ENCODE measurements around the gene NR1H4.
"Not testable (repeated sequence)": the region's sequence is repeated elsewhere in the genome, so short reads cannot be mapped to it uniquely, and the experiment has no call there.

NR1H4 gene

DNA sequence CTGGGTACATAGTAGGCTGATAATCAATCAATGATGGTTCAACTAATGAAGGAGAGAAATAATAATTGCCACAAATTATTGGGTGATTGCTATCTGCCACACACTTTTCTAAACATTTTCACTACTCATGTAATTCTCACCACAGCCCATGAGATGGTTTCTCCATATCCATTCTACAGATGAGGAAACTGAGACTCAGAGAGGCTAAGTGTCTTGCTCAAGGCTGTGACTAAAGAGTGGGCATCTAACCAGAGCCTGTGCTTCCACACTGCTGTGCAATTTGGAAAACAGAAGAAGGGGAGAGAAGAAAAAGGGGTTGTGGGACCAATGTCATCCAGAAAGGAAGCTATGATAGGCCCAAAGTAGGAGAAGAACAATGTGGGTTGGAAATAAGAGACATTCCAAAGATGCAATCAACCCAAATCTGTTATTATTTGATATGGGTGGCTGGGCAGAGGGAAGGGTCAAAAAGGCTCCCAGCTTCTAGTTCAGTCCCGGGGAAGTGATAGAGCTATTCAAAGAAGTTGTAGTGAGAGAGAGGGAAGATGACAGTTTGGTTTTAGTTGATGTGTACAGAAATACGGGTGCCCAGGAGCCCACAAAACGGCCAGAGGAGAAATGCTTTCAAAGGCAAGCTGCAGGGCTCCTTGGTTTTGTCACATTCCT lies 483 bp upstream of the NR1H4 start:
- DNase-seq = no peak

DNA sequence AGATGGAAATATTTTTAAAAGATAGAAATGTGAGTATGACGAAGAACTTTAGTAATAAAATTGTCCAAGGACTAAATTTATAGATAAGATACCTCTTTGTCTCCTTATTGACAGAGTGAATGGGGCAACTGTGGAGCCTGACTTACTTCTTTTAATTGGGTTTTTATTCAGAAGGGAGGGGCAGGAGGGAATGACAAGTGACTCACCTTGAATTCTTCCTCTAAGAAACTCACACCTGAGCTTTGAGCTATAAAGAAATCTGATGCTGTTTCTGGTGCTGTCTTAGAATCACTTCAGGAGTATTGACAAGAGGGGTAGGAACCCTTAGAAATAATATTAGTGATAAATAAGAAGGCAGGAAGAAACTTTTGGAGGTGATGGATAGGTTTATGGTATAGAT lies 951 bp downstream of the NR1H4 start:
- no peak for DNase-seq

DNA sequence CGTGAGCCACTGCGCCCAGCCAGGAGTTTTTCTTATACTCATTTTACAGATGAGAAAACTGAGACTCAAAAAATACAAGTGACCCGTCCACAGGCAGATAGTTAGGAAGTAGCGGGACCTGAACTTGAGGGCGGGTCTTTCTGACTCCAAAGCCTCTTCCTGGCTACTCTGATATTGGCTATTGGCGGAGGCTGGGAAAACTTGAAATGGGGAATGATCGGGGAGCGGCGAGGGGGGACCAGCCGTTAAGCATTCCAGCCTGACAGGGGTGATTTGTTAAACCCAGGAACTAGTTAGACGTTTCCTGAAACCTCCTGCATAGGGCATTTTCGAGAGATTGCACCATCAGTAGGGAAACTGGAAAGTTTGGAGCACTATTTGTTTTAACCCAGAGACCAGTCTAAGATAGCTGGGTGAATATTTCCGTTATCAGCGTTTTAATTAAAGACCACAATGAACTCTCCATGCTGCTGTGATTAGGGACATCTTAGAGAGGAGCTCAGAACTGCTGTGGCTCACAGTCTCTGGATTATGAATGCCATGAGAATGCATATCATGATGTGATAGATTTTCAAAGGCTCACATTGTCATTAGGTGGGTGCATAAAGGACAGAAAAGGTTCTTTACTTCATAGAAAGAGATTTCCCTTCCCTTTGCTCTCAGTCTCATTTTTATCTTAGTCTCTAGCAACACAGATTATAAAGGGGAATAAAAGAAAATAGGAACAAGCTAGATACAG lies 2.5 kb downstream of the NR1H4 start:
- DNase-seq = no peak

DNA sequence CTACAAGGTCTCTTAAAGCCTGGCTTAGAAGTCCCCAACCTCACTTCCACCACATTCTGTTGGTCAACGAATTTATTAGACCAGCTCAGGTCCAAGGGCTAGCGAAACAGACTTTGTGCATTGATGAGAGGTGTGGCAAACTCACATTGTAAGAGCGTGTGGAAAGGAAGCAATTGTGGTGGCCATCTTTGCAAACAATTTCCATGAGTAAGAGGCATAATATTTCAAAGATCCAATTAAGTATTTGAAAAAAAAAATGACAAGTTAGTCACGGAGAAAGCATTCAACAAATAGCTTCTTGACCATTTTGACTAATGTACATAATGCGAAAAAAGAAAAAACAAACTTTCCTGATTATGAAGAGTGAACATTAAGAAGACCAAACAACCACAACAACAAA lies 7.4 kb downstream of the NR1H4 start:
- DNase-seq = no peak

DNA sequence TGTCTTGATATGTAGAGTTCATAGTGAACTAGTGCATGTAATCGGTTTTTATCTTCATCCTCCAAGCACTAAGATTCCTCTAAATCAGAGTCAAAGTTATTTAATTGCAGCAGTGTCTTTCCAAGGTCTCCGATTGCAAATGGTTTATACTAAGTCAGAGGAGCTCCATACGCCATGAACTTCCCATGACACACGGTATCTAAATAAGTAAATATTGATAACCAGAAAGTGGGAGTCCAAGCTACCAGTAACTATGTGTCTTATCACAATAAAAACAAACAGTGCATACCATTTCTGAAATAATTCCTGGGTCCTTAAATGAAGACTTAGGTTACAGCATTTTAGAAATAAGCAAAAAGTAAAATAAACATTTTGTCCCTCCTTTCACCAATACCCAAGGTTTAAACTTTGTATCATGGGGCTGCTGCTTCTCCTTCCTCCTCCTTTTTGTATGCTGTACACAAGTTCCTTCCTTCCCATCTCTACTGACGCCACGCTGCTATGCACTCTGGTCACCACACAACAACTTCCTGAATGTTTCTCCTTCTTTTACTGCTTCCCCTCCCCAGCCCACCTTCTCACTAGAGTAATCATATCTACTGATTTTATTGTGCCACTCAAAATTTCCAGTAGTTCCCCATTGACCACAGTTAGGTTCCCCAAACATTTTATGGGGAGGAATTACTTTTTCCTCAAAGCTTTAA lies 10.7 kb downstream of the NR1H4 start:
- no peak for DNase-seq

DNA sequence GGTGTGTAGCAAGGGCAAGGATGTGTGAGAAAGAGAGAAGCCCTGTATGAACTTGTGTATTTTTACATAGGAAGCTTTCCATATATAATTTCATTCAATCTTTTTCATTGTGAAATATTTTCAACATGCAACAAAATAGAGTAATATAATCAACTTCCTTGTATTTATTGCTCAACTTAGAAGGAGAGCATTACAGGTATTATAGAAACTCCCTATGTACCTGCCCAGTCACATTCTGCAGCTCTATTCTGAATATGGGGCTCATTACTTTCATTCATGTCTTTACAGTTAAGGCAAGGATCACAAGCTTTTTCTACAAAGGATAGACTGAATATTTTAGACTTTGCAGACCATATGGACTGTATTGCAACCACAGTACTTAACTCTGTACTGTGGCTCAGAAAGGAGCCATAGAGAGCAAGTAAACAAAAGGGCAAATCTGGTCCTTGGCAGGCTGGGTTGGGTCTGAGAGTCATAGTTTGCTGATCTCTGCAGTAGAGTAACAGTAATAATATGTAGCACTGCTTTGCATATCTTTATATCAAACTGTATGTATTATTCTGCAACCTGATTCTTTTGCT lies 11.3 kb downstream of the NR1H4 start:
- no peak for DNase-seq

DNA sequence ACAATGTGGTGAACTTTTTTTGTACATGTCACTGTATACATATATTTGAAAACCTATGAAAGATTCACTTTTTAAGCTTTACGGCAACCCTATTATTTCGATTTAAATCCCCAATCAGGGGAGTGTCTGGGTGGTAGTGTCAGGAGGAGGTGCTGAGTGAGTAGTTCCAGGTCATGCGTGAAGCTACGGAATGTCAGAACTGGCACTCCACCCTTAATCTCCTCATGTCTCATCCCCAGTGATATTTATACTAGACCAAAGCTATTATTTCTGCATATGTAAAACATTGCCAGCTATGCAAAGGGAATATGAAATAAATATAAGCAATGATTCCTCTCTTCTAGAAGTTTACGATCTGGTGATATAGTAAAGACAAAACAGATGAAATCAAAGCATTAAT lies 12.3 kb downstream of the NR1H4 start:
- no peak for DNase-seq

DNA sequence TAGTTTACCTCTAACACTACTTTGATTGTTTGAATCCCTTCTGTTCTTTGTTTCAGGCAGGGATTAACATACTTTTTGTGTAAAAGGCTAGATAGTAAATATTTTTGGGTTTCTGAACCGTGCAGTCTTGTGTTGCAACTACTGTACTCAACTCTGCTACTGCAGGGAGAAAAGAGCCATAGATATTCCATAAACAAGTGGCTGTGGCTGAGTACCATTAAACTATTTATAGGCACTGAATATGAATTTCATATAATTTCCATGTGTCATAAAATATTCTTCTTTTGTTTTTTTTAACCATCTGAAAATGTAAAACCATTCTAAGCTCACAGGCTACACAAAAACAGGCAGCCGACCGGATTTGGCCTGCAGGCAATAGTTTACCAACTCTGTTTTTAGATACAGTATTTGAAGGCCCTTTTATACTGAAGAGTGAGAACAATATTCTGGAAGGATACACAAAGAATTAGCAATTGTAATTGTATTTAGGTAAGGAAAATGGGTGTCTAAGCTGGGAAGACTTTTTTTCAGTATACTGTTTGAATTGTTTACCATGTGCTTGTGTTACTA lies 15.7 kb downstream of the NR1H4 start:
- no peak for DNase-seq

DNA sequence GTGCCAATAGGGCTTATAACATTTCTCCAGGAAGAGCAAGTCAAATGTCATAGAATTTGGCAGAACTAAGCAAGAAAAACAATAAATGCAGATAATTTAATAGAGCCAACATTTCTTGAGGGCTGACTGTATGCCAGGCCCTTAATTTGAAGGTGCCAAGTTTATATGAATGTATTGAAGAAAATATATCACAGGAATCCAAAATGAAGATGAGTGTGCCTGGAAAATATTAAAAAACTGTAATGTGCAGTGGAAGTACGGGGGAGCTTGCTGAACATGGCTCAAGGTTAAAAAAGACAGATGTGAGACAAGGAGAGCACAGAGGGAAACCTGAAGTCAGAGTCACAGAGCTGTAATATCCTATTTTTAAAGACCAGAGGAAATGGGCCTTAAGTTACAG lies 16.4 kb downstream of the NR1H4 start:
- no peak for DNase-seq

DNA sequence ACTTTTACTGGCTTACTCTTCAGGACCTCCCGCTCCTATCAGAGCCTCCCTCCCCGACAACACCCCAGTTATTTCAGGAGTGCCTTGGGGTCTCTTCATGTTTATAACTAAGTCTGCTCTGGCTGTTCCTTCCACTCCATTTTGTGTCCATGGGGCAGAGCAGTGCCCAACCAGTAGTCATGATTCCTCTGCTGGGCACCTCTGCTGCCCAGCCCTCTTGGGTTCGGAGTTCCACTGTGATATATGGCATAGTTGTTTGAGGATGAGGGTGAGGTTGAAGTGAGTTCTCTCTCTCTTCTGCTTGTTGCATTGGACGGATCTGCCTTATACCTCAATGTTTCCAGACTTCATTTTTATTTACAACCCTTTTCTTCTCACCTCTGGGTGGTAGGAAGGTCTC lies 17.4 kb downstream of the NR1H4 start:
- no peak for DNase-seq

DNA sequence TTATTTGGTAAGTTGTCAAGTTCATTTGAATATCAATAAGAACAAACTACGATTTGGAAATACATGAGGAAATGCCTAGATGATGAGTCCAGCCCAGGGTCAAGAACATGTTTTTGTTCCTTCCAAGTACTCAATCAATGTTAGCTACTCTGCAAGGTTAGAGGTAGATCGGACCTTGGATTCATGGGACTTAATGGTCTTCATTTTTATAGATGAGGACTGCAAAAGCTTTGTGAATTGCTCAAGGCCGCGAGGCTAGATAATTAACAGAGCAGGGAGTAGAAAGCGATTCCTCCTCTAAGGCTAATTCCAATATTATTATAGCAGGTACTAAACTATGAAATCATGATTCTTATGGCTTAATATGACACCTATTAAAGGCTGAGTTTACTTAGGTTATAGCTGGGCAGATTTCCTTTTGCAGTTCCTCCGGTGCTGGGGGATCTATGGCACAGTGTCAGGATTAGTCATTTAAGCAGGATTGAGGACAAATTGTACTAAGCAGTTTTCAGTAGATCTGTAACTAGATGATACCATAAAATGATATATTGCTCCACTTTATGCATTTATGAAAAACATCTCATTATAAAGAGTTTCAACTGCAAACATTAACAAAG lies 19.8 kb downstream of the NR1H4 start:
- no peak for DNase-seq

DNA sequence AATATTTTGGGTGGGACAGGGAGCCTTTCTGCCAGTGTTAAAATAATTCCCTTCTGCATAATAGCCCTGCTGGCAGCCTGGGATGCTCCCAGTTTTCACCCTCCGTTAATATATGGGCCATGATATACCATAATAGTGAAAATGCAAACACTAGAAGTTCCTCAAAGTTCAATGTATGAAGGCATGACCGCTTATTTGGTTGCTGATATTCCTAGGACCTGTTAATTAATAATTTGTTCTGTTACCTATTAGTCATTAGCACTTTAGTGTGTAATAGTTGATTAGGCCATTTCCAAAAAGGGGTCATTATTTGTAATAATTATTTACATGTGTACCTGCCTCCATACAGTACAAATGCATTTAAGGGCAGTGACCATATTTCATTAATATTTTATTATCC lies 20.4 kb downstream of the NR1H4 start:
- no peak for DNase-seq

DNA sequence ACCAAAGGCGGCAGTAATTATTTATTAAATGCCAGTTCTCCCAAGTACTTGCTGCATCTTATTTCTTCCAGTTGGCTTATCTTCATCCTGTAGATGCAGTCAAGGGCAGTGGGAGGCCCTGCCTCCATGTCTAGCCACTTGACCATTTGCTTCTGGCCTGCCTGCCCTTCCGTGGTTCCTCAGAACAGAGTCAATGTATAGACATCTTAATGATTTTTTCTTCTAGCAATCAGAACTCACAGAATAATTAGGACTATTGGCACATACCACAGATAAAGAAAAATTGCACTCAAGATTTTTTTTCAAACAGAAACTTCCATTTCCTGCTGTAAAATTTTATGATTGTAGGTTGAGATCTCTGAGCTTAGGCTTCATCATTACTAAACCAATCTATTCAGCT lies 20.9 kb downstream of the NR1H4 start:
- no peak for DNase-seq

DNA sequence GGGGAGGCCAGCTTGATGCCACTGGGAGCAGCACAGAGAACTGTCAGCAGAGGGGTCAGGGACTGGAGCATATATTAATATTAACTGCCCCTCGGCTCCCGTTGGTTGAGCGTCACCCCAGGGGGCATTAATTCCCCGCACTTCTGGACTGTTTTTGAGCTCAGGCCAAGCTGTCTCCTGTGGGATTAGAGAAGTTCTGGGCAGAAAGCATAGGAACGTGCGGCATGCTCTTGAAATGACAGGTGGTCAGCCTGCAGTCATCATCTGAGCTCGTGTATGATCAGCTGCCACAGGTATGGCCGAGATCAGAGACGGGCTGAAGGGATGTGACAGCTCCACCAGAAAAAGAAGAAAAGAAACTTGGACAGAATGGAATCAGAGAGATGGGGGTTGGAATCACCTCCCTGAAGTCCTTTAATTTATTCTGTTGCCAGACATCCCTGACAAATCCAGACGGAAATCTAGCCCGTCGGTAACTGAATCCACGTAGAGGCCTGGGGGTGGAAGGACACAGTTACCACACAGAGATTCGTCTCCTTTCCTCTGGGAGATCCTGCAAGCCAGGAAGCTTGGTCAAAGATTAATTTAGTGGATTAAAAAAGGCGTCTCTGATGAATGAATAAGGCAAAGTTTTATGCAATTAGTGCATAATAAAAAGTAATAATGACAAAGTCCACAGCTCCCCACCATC lies 23.6 kb downstream of the NR1H4 start:
- no peak for DNase-seq

DNA sequence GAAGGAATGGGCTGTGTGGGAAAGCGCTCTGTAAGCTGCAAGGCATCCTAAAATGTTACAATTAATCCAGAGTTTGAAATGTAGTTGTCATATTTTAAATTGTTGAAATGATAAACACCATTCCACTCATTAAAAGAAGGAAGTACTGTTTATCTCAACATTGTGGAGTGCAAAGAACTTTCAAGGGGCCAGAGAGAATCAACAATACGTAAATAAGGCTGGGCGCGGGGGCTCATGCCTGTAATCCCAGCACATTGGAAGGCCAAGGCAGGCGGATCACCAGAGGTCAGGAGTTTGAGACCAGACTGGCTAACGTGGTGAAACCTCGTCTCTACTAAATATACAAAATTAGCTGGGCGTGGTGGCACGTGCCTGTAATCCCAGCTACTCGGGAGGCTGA lies 24.5 kb downstream of the NR1H4 start:
- no peak for DNase-seq

DNA sequence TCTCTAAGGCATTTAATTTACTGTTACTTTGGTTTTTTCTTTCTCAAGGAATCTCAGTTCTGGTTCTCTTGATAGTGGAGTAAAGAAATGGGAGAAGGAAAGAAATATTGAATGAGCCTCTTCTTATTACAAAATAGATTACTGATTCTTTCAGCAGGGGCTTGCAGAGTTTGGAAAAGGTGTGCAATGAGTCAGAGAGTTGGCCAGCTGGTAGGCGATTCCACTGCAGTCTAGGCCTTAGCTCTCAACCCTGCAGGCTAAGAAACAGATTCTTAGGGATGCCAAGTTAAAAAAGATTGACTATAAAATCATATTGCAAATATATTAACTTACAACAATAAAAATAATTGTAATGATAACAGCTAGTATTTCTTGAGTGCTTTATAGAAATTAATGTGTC lies 25.8 kb downstream of the NR1H4 start:
- no peak for DNase-seq

DNA sequence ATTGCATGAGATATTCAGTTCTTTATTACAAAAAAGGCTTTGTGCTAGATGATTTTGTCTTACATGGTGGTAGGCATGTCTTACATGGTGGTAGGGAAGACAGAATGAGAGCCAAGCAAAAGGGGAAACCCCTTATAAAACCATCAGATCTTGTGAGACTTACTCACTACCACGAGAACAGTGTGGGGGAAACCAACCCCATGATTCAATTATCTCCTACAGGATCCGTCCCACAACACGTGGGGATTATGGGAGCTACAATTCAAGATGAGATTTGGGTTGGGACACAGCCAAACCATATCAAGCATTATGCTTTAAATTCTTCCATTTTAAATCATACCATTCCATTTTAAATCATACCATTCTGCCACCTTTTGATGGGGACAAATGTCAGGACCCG lies 29.1 kb downstream of the NR1H4 start:
- DNase-seq = not testable (repeated sequence)

DNA sequence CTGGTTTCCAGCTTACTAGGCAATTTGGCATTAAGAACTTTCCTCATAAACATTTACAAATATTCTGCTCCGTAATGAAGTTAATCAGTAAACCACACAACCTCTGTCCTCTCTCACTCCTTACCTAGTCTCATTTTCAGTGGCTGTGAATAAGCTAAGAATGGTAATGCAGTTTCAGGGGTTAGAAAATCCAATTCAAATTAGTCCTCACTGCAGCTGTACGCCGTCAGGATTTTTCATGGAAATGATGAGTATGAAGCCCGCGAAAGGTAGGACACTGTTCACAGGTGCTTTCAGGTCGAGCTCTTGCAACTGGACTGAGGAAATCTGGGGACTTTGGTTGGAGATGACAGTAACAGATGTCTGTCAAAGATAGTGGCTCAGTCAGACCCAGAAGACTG lies 29.6 kb downstream of the NR1H4 start:
- DNase-seq = no peak

DNA sequence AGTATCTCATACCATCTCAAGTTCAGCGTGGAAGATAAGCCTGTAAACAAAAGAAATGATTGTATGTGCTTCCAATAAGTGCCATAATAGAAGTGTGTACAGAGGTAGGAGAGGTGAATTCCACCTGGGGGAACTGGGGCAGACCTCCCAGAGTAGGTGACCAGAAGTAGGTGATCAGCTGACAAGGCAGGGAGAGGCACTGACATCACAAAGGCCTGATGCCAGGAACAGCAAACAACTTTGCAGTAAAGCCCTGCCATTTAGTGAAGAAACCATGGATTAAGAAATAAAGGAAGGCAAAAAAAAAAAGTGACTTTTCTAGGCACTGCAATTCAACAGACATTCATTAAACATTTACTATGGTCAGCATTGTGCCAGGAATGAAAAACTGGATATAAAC lies 31.1 kb downstream of the NR1H4 start:
- no peak for DNase-seq

DNA sequence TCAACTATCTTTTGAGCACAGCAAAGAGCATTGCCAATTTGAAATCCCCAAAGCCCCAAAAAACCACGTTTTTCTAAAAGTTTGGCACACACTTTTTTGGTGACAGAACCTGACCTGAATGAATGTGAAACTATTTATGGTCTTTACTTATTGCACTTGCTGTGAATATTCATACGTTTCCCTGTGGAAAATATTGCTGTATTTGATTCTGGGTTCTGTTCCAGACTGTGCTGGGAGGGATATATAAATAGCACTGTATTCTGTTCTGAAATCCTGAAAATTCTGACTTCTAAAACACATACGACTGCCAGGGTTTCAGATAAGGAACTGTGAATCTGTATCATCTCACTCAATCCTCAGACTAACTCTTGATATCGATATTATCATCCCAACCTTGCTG lies 35.1 kb downstream of the NR1H4 start:
- no peak for DNase-seq

DNA sequence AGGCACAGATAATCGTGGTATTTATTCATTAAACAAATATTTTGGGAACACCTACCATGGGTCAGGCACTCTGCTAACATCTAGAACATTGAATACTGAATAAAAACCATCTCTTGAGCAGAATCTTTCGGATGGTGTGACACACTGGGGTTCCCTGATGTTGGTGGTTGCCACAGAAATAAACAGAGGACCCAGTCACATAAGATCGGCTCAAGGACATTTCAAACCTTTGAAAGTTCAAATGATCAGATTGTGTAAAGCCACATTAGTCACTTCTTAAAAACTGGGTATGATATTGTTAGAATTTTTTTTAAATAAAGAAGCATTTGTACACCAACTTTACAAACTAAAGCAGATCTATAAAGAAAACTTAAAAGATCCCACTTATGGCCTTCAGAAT lies 39.0 kb downstream of the NR1H4 start:
- no peak for DNase-seq

DNA sequence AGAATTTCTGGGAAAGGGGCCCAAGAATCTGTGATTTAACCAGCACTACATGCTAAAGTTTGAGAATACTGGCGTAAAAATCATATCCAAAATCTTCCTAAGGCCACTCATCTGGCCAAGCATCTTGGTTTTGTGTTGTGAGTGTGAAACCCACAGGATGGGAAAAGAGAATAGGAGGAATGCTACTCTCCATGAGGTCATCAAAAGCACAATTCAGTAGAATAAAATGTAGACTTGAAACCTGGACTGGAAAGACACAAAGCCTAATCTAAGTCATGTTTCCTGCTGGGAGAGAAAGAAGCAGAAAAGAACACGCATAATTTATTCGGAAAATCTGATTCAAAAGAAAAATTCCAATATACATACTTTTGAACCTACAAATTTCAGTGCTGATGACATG lies 42.3 kb downstream of the NR1H4 start:
- DNase-seq = no peak

DNA sequence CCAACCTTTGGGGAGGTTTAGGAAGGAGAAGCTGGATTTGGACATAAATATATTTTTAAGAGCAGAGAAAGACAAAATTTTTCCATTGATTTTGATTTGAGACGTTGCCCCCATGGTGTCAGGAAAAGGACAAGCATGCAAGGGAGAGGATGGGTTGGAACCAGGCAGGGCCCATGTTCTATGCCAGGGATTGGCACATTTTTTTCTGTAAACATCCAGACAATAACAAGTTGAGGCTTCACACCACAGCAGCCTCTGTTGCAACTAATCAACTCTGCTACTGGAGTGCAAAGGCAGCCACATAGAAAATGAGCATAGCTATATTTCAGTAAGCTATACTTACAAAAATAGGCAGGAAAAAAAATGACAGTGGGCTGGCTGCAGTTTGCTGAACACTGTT lies 44.7 kb downstream of the NR1H4 start:
- DNase-seq = no peak

All from activated CD4-positive, alpha-beta T cell treated with anti-CD3 and anti-CD28 coated beads for 4 hours (primary cell).